GM18867 (cell line): Measurements from ENCODE around the gene TRPV3.
"Not testable (repeated sequence)": the region's sequence is repeated elsewhere in the genome, so short reads cannot be mapped to it uniquely, and the experiment has no call there.

Source experiments
- ATAC-seq: cut with Tn5 transposase; IDR thresholded peaks from one replicate; pipeline ENCODE4 v1.9.1; 2021; ENCODE audit warnings: mild to moderate bottlenecking, moderate library complexity; ENCODE audit not compliant: unreplicated experiment

TRPV3 gene

DNA sequence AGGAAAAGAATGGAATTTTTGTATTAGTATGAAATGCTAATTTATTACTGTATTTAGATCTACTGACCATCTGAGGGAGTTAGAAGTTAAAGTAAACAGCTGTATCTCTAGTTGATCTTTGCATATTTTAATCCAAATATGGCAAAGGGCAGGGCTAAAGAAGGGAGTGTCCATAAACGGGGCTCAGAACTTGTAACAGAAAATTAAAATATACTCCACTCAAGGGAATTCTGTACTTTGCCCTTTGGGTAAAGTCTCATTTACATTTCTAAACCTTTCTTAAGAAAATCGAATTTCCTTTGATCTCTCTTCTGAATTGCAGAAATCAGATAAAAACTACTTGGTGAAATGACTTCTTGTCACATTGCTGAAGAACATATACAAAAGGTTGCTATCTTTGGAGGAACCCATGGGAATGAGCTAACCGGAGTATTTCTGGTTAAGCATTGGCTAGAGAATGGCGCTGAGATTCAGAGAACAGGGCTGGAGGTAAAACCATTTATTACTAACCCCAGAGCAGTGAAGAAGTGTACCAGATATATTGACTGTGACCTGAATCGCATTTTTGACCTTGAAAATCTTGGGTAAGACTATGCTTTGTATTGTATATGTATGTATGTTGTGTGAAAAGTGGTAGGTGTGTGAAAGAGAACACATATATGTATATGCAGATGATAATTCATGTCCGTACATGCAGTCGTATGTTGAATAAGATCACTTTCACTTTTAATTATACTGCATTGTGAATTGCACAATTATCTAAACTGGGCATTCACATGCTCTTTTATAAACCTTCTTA is 81.6 kb downstream of the TRPV3 start, which contains the start of gene ASPA:
Gene ASPA (plus strand): TSS at position 186 of the 799 bp plus-strand sequence. CDS start 163 bp downstream, at position 349.
- no peak for ATAC-seq

DNA sequence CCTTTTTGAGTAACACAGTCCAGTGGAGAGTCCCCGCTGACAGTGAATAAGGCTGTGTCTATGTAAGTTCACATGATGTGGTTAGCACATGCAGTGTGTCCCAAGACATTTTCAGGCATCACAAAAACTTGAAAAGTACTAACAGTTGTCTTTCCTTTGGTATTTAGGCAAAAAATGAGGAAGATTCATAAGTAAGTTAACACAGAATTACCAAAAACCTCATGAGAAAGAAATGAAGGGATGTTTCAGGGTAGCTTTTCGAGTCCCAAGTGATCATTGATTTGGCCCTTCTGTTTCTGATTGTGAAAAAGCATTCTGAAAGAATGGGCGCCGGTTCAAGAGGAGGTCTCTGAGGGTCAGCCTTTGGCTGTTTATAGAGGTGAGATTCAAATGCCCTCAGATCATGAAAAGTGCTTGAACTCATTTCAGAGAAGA is 82.3 kb downstream of the TRPV3 start:
- no peak for ATAC-seq

DNA sequence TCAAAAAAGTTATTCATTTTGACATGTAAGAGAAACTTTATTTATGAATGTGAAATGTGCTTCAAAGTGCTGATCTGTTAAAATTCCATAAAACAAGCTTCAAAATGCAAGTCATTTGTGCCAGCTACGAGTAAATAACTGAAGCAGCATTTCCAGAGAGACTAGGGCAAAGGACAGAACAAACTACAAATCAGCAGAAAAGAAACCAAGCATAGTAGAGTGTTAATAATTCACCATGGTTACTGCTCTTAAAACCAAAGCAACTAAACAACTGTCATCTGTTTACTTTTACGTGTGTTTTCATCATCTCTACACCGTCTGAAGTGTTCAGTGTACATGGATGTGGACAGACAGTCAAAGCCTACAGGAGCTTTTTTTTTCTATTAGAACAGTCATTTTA is 83.4 kb downstream of the TRPV3 start:
- ATAC-seq, result no peak

DNA sequence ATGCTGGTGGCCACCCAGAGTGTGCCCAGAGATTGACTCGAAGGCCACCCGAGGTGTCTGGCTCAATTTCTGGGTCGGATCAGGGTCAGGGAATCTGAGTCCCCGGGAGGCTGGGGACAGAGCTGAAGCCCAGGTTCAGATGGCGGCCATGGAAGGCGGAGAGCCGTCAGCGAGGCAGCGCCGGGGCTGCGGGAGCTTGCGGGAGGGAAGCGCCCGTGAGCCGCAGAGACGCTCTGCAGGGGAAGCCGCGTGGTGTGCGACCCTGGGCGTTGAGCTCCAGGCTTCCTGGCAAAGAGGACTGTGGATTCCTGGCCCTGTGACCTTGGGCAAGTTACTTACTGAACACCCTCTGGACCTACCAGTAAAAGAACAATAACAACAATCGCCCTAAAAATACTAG is 85.5 kb downstream of the TRPV3 start:
- no peak for ATAC-seq

DNA sequence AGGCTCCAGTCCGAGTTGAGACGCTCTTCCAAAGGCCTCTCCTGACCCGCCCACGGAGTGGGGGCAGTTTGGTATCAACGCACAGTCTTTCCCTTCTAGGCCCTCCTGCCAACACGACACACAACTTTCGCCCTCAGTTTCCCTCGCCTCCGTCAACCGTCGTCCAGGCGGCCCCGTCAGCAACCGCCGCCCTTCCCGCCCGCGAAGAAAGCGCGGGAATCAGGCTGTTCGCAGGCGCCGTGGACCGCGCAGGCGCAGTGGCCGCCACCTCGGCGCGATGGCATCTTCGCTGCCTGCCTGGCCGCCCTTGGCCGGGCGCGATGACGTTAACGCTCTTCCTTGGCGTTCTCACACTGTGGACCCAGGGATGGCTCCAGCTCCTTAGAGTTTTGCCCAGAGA is 86.0 kb downstream of the TRPV3 start, which contains the start of gene SPATA22:
Gene SPATA22 (minus strand): TSS at position 221 of the 400 bp plus-strand sequence. CDS start 2,494 bp downstream, outside the sequence.
- no peak for ATAC-seq

DNA sequence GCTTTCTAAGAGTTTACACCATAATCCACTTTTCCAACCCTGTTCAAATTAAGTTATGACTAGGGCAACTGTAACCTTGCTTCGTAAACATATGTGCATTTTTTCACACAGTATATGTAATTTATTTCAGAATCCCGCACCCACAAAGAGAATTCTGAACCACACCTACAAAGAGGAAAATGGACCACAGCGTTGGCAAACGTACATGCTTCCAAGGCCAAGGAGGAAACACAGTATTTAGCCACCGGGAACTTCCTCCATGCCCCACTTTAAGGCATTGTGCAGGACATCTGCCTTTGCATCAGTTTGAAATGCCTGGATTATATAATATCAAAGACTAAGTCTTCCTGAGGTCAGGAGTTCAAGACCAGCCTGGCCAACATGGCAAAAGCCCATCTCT is 88.1 kb downstream of the TRPV3 start:
- ATAC-seq, result no peak

DNA sequence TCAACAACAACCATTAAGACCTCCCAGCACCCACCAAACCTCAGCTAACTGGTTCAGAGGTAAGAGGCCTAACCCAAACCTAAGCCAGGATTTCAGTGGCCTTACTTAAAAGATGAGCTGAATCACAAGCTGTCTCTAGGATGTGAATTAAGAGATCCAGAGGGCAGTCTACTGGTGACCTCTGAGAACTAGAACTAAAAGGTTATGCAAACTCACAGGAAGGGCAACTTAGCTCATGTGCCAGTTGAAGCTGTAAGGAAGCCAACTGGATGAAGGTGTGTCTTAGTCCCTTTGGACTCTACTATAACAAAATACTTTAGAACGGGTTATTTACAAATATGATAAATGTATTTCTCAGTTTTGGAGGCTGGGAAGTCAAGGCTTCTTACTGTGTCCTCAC is 91.3 kb downstream of the TRPV3 start:
- not testable (repeated sequence) for ATAC-seq
